ENCODE data around the gene MEGF8.
A peak's percentile ranks its signal among the peaks of the same experiment; 100 is the strongest.

The MEGF8 gene

GRCh38 chr19:42422092-42422900 lies 96.9 kb downstream of the MEGF8 start:
- DNase-seq, result no peak

- DNase-seq, result no peak
Observed at GRCh38 chr19:42422901-42423461, 97.5 kb downstream of the MEGF8 start.

GRCh38 chr19:42423462-42424344 lies 98.3 kb downstream of the MEGF8 start:
- DNase-seq, result peak; percentile 67

GRCh38 chr19:42424345-42424707 lies 98.9 kb downstream of the MEGF8 start:
- DNase-seq, result no peak

GRCh38 chr19:42424712-42425131 lies 99.3 kb downstream of the MEGF8 start:
- DNase-seq, result no peak

- no peak for DNase-seq
Observed at GRCh38 chr19:42426643-42427042, 101.2 kb downstream of the MEGF8 start.

GRCh38 chr19:42427313-42427712 lies 101.9 kb downstream of the MEGF8 start, which contains the start of gene LIPE:
Gene LIPE, minus strand, starts transcription at chr19:42427388. Its CDS starts 239 bp downstream, at chr19:42427149.
- no peak for DNase-seq
